ENCODE measurements around the gene DPP4. TPM values are rescaled to one million over a fixed set of nuclear protein-coding genes. Genes with fewer than 3 reads are reported as not detected.

DPP4 gene
- total RNA-seq, 4 donors from 2014 or later: 1.6 to 6.7 (median 3.2) TPM

DNA sequence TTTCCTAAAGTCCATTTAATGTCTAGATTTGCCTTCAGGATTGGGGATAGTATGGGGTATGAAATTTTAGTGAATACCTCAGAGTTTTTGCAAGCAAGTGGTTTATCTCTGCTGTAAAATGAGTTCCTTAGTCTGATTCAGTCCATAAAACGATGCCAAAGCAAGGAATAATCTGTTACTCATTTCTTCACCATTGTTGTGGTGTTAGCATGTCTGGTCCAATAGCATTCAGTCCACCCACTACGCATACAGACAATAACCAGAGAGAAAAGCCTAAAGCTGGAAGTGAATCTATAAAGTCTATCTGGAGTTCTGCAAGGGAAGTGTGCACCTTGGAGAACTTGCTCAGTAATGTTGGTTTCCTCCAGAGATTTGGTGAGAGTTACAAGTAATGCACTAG lies 12.9 kb upstream of the DPP4 start:
- Histone ChIP-seq H3K36me3 (no peaks in the 10 kb centered on the region), H3K4me1 (no peaks in the 10 kb centered on the region), H3K4me3 (no peak overlapping the region), H3K27ac (no peak overlapping the region), H3K9me3 (no peaks in the 10 kb centered on the region), H3K27me3 (no peaks in the 10 kb centered on the region)
- TF ChIP-seq POLR2AphosphoS5 (IDR thresholded peaks at IDR 0.05) (no peak), EP300 (IDR thresholded peaks at IDR 0.05) (no peak), POLR2A (IDR thresholded peaks at IDR 0.05) (no peak)
- TF ChIP-seq, protein P1, sequence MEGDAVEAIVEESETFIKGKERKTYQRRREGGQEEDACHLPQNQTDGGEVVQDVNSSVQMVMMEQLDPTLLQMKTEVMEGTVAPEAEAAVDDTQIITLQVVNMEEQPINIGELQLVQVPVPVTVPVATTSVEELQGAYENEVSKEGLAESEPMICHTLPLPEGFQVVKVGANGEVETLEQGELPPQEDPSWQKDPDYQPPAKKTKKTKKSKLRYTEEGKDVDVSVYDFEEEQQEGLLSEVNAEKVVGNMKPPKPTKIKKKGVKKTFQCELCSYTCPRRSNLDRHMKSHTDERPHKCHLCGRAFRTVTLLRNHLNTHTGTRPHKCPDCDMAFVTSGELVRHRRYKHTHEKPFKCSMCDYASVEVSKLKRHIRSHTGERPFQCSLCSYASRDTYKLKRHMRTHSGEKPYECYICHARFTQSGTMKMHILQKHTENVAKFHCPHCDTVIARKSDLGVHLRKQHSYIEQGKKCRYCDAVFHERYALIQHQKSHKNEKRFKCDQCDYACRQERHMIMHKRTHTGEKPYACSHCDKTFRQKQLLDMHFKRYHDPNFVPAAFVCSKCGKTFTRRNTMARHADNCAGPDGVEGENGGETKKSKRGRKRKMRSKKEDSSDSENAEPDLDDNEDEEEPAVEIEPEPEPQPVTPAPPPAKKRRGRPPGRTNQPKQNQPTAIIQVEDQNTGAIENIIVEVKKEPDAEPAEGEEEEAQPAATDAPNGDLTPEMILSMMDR (IDR thresholded peaks at IDR 0.05): no peak
- no peak for ATAC-seq
- WGBS, 2 donors (ENCODE audit: low coverage in 1 of 2): 80 to 92% methylated on average over 2 of the region's 2 CpGs

DNA sequence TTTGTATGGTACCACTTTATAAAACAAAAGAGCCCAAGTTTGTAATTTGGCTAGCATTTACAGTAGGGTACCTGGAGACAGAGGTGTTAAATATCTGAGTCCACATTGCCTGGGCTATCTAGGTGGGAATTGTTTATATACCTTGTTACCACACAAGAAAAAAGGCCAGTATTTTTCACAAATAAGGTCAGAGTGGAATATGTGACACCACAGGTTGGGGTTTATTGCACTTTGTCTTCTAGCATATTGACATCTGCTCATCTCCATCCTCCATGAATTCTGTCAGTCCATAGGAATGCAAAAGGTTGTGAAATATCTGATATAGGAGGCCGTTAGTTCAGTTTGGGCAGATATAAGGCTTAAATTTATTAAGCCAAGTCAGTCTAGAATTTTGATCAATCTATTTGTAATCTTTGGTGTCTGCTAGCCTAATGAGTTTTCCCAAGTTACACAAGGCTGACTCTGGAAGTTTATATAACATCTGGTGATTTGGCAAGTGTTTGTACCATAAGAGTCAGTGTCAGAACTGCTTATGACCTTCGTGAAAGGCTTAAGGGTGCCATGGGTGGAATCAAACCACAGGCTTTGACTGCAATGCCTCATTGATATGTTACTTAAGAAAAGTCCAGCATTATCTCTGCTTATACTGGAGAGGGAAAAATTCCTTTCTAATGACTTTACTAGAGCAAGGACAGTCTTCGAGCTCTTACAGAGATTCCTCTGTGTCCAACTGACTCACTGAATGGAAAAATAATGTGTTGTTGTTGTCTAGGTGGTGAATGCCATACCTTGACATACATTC lies 11.3 kb upstream of the DPP4 start:
- no peaks in the 10 kb centered on the region for H3K4me1 ChIP-seq
- no peaks in the 10 kb centered on the region for H3K27me3 ChIP-seq
- 51 to 53% methylated on average over 3 of the region's 3 CpGs for WGBS, 2 donors (ENCODE audit: low coverage in 1 of 2)
- no peaks in the 10 kb centered on the region for H3K36me3 ChIP-seq
- no peak overlapping the region for H3K27ac ChIP-seq
- H3K9me3 ChIP-seq: peaks cover 0 to 3% (median 0%) of the 10 kb centered on the region in 3 donors
- no peak overlapping the region for H3K4me3 ChIP-seq
- TF ChIP-seq POLR2A (IDR thresholded peaks at IDR 0.05) (no peak), EP300 (IDR thresholded peaks at IDR 0.05) (no peak), POLR2AphosphoS5 (IDR thresholded peaks at IDR 0.05) (no peak)
- TF ChIP-seq, protein P1 (IDR thresholded peaks at IDR 0.05): no peak
- no peak for ATAC-seq

DNA sequence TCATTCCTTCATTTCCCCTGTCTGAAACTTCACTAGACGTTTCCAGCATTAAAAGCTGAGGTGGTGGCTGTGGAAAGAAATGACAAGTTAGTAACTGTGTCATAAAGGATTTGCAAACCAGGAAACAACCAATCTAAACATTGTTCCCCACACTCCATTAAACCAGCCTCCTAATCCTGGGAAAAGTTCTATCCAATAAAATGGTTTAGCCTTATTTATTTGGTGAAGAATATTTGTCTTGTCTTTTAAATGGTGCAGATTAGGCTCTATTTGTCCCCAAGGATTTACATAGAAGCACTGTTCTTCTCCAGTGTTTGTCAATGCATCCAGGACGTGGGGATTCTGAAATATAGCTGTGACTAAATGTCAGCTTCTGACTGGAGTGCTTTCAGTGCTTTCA lies 10.5 kb upstream of the DPP4 start:
- WGBS, 2 donors (ENCODE audit: low coverage in 1 of 2): 42 to 48% methylated on average over 2 of the region's 2 CpGs
- Histone ChIP-seq H3K4me3 (no peak overlapping the region), H3K9me3 (peaks cover 0 to 11% (median 0%) of the 10 kb centered on the region in 3 donors), H3K4me1 (no peaks in the 10 kb centered on the region), H3K27me3 (no peaks in the 10 kb centered on the region), H3K27ac (no peak overlapping the region), H3K36me3 (no peaks in the 10 kb centered on the region)
- TF ChIP-seq EP300 (IDR thresholded peaks at IDR 0.05) (no peak), POLR2AphosphoS5 (IDR thresholded peaks at IDR 0.05) (no peak), POLR2A (IDR thresholded peaks at IDR 0.05) (no peak)
- TF ChIP-seq, protein P1 (IDR thresholded peaks at IDR 0.05): no peak
- no peak for ATAC-seq

DNA sequence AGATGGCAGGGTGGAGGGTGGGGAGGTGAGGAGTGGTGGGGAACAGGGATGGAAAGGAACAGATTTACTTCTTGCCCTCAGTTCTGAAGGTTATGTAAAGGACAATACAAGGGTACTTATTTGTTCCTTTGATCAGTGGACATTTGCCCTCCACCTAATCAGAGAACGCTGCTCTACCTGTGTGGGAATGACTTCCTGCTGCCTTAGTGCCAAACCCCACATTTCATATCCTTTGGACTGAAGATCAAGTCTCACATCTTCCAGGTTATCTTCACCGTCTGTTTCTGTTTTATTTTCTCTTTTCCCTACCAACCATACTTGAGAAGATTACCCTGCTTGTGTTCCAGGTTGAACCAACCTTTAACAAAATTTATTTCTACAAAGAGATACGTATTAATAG lies 8.7 kb upstream of the DPP4 start:
- H3K27me3 ChIP-seq: no peaks in the 10 kb centered on the region
- H3K9me3 ChIP-seq: peaks cover 0 to 26% (median 0%) of the 10 kb centered on the region in 3 donors
- H3K4me1 ChIP-seq: no peaks in the 10 kb centered on the region
- 70 to 71% methylated on average over 3 of the region's 3 CpGs for WGBS, 2 donors (ENCODE audit: low coverage in 1 of 2)
- no peak for ATAC-seq
- H3K36me3 ChIP-seq: no peaks in the 10 kb centered on the region
- no peak overlapping the region for H3K27ac ChIP-seq
- no peak overlapping the region for H3K4me3 ChIP-seq
- TF ChIP-seq EP300 (IDR thresholded peaks at IDR 0.05) (no peak), POLR2AphosphoS5 (IDR thresholded peaks at IDR 0.05) (no peak), POLR2A (IDR thresholded peaks at IDR 0.05) (no peak)
- TF ChIP-seq, protein P1 (IDR thresholded peaks at IDR 0.05): no peak

DNA sequence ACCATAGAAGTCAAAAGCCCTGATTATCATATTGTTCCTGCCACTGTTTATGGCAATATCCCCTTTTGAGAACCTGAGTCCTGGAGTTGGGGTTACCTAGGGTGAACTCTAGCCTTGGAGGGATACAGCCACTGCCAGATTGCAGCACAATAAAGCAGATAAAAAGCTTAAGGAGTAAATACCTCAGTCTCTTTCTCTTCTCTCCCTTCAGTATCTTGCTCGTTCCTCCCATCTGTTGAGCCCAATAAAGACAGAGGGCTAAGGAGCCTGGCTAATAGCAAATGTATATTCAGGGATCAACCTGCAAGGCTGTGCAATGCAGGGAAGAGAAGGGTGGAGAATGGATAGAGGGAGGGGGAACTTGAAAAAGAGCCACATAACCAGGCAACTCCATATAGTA lies 8.0 kb upstream of the DPP4 start:
- 60 to 70% methylated on average over 1 of the region's 1 CpG for WGBS, 2 donors (ENCODE audit: low coverage in 1 of 2)
- Histone ChIP-seq H3K27ac (no peak overlapping the region), H3K36me3 (no peaks in the 10 kb centered on the region), H3K4me3 (no peak overlapping the region), H3K4me1 (no peaks in the 10 kb centered on the region), H3K9me3 (peaks cover 0 to 26% (median 0%) of the 10 kb centered on the region in 3 donors), H3K27me3 (no peaks in the 10 kb centered on the region)
- no peak for ATAC-seq
- TF ChIP-seq POLR2A (IDR thresholded peaks at IDR 0.05): no peak
- no peak for TF ChIP-seq POLR2AphosphoS5 (IDR thresholded peaks at IDR 0.05)
- TF ChIP-seq, protein P1 (IDR thresholded peaks at IDR 0.05): no peak
- no peak for TF ChIP-seq EP300 (IDR thresholded peaks at IDR 0.05)
